ENCODE results near the gene AQP2. TPM values are rescaled to one million over a fixed set of nuclear protein-coding genes. Genes with fewer than 3 reads are reported as not detected.
A peak's percentile ranks its signal among the peaks of the same experiment; 100 is the strongest.

Gene AQP2
- total RNA-seq, 1 experiment from 2014 or later, result not detected

- DNase-seq, result peak in 1 of 2 experiments; percentile 36
- Histone ChIP-seq H3K4me1 (peaks cover 28% of the 10 kb centered on the region), H3K9me3 (replicated peaks) (no peaks in the 10 kb centered on the region), H3K4me3 (no peak overlapping the region), H3K36me3 (no peaks in the 10 kb centered on the region), H3K27ac (no peak overlapping the region), H3K27me3 (no peaks in the 10 kb centered on the region)
Observed at GRCh38 chr12:49912345-49913255, 37.9 kb upstream of the AQP2 start.

DNA sequence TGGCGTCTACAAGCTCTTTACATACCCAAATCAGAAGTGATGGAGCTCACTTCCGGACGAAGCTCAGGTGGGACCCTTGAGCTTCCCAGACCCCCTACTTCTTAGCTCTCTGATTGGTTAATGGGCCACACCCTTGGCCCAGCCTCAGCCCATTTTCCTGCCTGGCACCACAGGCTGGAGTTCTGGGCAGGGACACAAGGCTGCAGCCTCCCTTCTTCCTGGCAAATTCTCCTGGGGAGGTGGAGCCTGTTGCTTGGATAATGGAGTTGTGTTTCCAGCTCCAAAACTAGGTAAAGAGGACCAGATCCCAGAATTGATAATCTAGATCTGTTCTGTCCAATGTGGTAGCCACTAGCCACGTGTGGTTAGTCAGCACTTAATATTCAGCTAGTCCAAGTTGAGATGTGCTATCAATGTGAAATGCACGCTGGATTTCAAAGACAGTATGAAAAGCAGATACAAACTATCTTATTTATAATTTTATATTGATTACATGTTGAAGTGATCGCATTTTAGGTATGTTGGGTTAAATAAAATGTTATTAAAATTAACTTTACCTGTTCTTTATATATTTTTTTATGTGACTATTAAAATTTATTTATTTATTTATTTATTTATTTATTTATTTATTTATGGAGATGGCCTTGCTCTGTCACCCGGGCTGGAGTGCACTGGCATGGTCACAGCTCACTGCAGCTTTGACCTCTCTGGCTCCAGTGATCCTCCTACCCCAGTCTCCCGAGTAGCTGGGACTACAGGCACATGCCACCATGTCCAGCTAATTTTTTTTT, 34.2 kb upstream of the AQP2 start:
- Histone ChIP-seq H3K27me3 (peaks cover 14% of the 10 kb centered on the region; the same call in 1 of the 2 replicates), H3K4me3 (no peak overlapping the region)
- DNase-seq, result no peak

GRCh38 chr12:49917166-49917787, 33.3 kb upstream of the AQP2 start:
- Histone ChIP-seq H3K4me1 (peaks cover 17% of the 10 kb centered on the region), H3K27ac (no peak overlapping the region), H3K27me3 (peaks cover 14% of the 10 kb centered on the region; the same call in 1 of the 2 replicates), H3K9me3 (replicated peaks) (no peaks in the 10 kb centered on the region), H3K4me3 (no peak overlapping the region), H3K36me3 (no peaks in the 10 kb centered on the region)
- peak in 1 of 2 experiments; percentile 27 for DNase-seq

More for the DNA sequence above, 34.2 kb upstream of the AQP2 start:
- H3K9me3 ChIP-seq (replicated peaks), result no peaks in the 10 kb centered on the region
- H3K27ac ChIP-seq, result no peak overlapping the region
- H3K36me3 ChIP-seq, result no peaks in the 10 kb centered on the region
- H3K4me1 ChIP-seq, result peaks cover 17% of the 10 kb centered on the region

GRCh38 chr12:49917788-49918173, 32.8 kb upstream of the AQP2 start:
- Histone ChIP-seq H3K4me3 (no peak overlapping the region), H3K27me3 (peaks cover 14% of the 10 kb centered on the region; the same call in 1 of the 2 replicates), H3K36me3 (no peaks in the 10 kb centered on the region), H3K4me1 (peaks cover 17% of the 10 kb centered on the region), H3K9me3 (replicated peaks) (no peaks in the 10 kb centered on the region), H3K27ac (no peak overlapping the region)
- DNase-seq, result no peak

- no peak overlapping the region for H3K27ac ChIP-seq
- no peaks in the 10 kb centered on the region for H3K36me3 ChIP-seq
- no peaks in the 10 kb centered on the region for H3K9me3 ChIP-seq (replicated peaks)
- no peak for DNase-seq
- no peak overlapping the region for H3K4me3 ChIP-seq
- peaks cover 6% of the 10 kb centered on the region; the same call in 1 of the 2 replicates for H3K4me1 ChIP-seq
- H3K27me3 ChIP-seq, result peaks cover 14% of the 10 kb centered on the region; the same call in 1 of the 2 replicates
Observed at GRCh38 chr12:49920241-49920914, 30.2 kb upstream of the AQP2 start.

DNA sequence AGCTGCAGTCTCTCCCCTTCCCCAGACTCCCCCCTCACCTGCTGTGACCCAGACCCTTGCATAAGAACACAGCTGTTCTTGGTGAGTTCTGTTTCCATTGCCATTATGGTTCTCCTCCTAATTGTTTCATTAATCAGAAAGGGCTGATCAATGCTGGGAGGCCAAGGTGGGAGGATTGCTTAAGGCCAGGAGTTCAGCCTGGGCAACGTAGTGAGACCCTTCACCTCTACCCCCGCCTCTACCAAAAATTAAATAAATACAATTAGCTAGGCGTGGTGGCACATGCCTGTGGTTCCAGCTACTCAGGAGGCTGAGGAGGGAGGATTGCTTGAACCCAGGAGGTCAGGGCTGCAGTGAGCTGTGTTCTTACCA, 29.6 kb upstream of the AQP2 start:
- no peak for DNase-seq
- Histone ChIP-seq H3K36me3 (no peaks in the 10 kb centered on the region), H3K4me1 (peaks cover 6% of the 10 kb centered on the region; the same call in 1 of the 2 replicates), H3K27me3 (peaks cover 14% of the 10 kb centered on the region; the same call in 1 of the 2 replicates), H3K4me3 (no peak overlapping the region), H3K27ac (no peak overlapping the region), H3K9me3 (replicated peaks) (no peaks in the 10 kb centered on the region)

DNA sequence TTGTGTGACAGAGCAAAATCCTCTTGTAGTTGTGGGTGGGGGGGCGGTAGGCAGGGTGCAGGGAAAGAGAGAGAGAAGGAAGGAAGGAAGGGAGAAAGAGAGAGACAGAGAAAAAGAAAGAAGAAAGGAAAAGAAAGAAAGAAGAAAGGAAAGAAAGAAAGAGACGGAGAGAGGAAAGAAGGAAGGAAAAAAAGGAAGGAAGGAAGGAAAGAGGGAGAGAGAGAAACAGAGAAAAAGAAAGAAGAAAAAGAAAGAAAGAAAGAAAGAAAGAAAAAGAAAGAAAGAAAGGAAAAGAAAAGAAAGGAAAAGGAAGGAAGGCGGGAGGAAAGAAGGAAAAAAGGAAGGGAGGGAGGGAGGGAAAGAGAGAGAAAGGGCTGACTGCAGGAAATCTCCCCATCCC, 29.2 kb upstream of the AQP2 start:
- no peaks in the 10 kb centered on the region for H3K36me3 ChIP-seq
- DNase-seq, result no peak
- H3K27ac ChIP-seq, result no peak overlapping the region
- no peak overlapping the region for H3K4me3 ChIP-seq
- H3K27me3 ChIP-seq, result peaks cover 14% of the 10 kb centered on the region; the same call in 1 of the 2 replicates
- peaks cover 6% of the 10 kb centered on the region; the same call in 1 of the 2 replicates for H3K4me1 ChIP-seq
- H3K9me3 ChIP-seq (replicated peaks), result no peaks in the 10 kb centered on the region

DNA sequence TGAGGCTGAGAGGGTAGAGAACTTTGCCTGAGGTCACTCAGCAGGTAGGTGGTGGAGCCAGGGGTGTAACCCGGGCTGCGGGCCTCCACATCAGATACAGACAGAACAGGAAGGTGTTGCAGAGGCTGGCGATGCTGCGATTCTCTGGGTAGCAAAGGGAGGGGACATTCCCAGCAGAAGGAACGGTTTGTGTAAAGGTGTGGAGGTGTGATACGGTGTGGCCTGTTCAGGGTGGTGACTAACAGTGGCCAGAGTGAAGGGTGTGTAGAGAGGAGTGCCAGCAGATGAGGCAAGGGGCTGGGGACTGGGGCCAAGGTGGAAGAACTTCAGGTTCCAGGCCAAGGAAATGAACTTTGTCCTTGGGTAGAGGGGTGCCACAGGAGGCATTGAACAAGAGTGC, 28.6 kb upstream of the AQP2 start:
- peaks cover 14% of the 10 kb centered on the region; the same call in 1 of the 2 replicates for H3K27me3 ChIP-seq
- H3K4me3 ChIP-seq, result no peak overlapping the region
- H3K36me3 ChIP-seq, result no peaks in the 10 kb centered on the region

DNA sequence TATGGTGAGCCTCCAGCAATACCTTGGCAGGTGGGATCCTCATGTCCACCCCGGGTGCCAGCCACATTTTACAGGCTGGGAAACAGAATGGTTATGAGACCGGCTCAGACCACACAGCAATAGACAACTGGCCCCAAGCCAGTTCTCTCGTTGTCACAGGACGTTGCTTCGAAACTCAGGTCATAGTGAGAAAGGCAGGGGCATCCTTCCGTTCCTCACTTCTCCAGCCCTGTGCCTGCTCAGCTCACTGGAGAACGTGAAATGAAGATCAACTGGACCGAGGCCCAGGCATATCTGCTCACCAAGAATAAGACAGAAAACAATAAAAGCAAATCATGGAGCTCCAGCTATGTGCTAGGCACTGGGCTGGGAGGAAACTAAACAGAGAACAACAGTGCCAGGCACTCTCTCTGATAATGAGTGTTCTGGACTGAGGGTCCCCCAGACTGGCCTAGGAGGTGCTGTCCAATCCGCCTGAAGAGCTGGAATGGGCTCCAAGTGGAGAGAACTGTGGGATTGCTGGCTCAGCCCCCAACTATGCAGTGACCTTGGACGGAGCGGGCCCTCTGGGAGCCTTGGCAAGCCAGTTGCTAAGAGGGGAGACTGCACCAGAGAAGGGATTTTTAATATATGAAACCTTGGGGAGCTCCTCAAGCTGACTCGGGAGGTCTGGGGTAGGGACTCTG, 28.0 kb upstream of the AQP2 start:
- Histone ChIP-seq H3K27me3 (peaks cover 14% of the 10 kb centered on the region; the same call in 1 of the 2 replicates), H3K9me3 (replicated peaks) (no peaks in the 10 kb centered on the region), H3K27ac (no peak overlapping the region), H3K4me1 (peaks cover 1% of the 10 kb centered on the region; the same call in 1 of the 2 replicates), H3K4me3 (no peak overlapping the region), H3K36me3 (no peaks in the 10 kb centered on the region)
- DNase-seq, result no peak

More for the DNA sequence above, 28.6 kb upstream of the AQP2 start:
- no peak for DNase-seq
- H3K4me1 ChIP-seq, result peaks cover 6% of the 10 kb centered on the region; the same call in 1 of the 2 replicates
- H3K9me3 ChIP-seq (replicated peaks), result no peaks in the 10 kb centered on the region
- H3K27ac ChIP-seq, result no peak overlapping the region

DNA sequence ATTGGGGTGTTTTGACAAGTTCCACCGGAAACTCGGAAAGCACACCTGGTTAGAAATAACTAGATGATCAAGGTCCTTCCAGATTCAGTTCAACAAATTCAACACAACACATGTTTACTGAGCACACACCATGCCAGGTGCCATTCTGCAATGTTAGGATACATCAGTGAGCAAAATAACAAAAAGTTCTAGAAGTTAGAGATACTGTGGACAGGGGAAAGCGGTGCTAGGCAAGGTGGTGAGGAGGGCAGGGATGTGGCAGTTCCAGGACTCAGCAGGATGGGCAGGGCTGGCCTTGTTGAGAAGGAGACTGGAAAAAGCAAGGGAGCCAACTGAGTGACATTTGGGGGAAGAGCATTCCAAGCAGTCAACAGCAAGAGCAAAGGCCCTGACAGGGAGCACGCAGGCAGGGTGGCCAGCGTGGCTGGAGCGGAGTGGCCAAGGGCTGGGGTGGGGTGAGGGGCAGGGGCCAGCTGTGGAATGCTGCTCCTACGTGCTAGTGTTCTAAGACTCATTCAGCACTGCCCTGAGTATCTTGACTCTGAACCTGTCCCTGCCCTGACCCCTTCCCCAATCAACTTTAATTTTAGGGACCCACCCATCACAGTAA, 27.4 kb upstream of the AQP2 start:
- Histone ChIP-seq H3K9me3 (replicated peaks) (no peaks in the 10 kb centered on the region), H3K4me1 (no peaks in the 10 kb centered on the region), H3K4me3 (no peak overlapping the region), H3K36me3 (no peaks in the 10 kb centered on the region), H3K27ac (no peak overlapping the region), H3K27me3 (peaks cover 14% of the 10 kb centered on the region; the same call in 1 of the 2 replicates)
- no peak for DNase-seq

- Histone ChIP-seq H3K27me3 (peaks cover 10% of the 10 kb centered on the region; the same call in 1 of the 2 replicates), H3K4me3 (no peak overlapping the region), H3K36me3 (no peaks in the 10 kb centered on the region), H3K9me3 (replicated peaks) (no peaks in the 10 kb centered on the region), H3K27ac (no peak overlapping the region), H3K4me1 (no peaks in the 10 kb centered on the region)
- DNase-seq, result no peak
Observed at GRCh38 chr12:49923880-49924556, 26.5 kb upstream of the AQP2 start.

DNA sequence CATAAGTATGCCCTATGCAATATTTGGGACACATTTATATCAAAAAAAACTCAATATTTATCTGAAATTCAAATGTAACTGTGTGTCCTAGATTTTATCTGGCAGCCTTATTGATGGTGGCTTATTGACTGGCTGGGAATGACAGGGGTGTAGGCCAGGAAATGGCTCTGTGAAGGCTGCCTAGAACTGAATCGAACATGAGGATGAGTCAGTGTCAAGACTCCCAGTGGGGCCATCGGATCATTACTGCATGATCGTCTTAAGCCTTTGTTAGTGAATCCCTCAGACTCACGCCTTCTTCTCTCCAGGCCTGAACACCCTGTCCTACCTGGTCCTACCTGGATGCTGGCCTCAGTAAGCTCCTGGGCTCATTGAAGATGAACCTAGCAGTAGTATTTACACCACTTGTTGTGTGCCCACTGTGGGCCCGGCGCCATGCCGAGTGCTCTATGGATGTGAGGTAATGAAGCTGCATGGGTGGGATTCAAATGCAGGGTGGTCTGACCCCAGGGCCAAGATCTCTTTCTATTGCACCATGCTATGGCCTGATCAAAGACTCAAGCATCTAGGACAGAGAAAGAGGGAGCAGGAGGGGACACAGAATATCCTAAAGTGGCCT, 25.8 kb upstream of the AQP2 start:
- no peak for DNase-seq
- no peaks in the 10 kb centered on the region for H3K4me1 ChIP-seq
- H3K27ac ChIP-seq, result no peak overlapping the region
- no peak overlapping the region for H3K4me3 ChIP-seq
- H3K36me3 ChIP-seq, result no peaks in the 10 kb centered on the region
- H3K27me3 ChIP-seq, result peaks cover 6% of the 10 kb centered on the region; the same call in 1 of the 2 replicates
- H3K9me3 ChIP-seq (replicated peaks), result no peaks in the 10 kb centered on the region

Measured in SJCRH30 (cell line).